GM18502 (cell line): ENCODE data around the gene MACROD2.

ENCODE experiments used
- ATAC-seq: cut with Tn5 transposase; IDR thresholded peaks from one replicate; pipeline ENCODE4 v1.9.1; 2021; ENCODE audit warnings: mild to moderate bottlenecking; ENCODE audit not compliant: unreplicated experiment, poor library complexity

Gene MACROD2

DNA sequence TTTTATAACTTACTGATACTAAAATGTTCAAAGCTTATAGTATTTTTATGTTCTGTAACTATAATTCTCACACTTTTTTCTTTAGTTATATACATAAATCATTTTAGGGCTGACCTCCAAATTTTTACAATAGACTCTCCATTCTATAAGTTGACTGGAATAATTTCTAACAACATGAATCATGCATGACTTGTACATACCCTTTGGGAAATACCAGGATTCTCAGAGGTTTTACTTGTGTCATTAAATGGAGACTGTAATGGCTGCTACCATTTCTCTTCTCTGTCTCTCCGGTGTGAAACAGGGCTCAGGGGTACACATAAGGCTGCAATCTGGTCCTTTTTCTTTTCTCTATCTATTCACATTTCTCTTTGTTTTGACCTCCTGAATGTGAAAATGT, 564.3 kb downstream of the MACROD2 start:
- ATAC-seq: no peak

DNA sequence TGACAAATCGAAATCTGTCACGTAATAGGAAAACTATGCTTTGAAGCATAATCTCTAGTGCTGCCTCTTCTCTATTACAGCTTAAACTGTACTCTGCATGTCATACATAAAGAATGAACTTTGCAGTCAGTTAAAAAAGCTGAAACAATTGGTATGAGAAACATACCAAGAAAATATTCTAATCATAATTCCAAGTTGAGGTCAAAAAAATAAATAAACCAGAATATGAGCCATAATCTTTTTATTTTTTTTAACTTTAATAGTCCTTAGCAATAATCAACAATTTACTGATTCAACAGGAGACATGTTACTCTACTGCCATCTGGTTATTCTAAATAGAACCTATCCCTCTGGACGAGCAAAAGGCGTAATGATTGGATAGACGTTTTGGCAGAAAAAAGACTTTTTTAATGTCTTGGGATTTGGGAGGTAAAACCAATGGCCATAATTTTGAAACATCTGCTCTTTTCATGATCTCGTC, 566.5 kb downstream of the MACROD2 start:
- no peak for ATAC-seq

GRCh38 chr20:14562981-14563380, 567.7 kb downstream of the MACROD2 start:
- no peak for ATAC-seq

DNA sequence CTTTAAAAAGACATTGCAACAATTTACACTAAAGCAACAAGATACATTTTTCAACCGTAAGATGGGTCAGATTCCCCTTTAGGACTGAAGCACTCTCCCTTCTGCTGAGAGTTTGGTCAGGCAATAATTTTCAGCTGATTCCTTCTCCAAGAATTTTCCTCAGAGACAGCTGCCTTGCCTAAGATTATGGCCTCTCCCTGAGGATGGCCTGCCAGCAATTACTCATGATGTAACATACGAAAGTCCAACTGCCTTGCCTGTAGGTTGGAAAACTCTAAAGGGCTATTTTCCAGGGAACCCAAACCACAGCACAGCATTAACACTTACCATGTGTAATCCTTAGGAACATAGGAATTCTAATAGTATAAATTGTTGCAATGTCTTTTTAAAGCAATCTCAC, 571.2 kb downstream of the MACROD2 start:
- no peak for ATAC-seq

DNA sequence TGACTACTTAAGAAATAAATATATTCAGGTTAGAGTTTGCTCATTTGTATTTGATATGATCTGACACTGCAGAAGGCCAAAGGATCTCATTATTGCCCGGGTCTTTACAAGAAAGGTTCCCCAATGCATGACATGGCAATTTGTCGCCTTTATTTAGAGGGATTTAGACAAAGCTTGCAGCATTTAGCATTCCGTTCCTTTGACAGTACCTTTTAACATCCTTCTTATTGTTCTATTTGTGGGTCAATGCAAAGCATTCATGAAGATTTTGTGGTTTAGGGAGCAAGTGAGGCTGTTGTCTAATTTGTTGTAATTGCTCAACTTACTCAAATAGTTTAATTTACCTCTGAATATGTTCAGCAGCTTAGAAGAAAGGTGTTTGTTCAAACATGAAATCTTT, 572.9 kb downstream of the MACROD2 start:
- no peak for ATAC-seq

- no peak for ATAC-seq
Measured at GRCh38 chr20:14568701-14569100, 573.4 kb downstream of the MACROD2 start.

DNA sequence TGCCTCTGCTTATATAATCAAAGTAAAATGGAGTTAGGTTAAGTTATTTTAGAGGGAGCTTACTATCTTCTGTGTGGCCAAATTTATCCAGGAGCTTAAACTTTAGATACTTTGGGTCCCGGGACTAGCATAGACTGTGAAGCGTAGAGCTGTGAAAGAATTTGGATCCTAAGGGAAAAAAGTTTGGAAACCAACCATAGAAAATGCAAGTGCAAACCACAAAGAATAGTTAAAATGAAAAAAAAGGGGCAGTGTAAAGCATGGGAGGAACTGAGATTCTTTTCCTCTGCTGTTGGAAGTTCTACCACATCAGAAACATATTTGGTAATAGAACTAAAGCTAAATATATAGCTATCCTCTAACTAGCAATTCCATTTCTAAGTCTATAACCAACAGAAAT, 574.3 kb downstream of the MACROD2 start:
- no peak for ATAC-seq

GRCh38 chr20:14570811-14571210, 575.5 kb downstream of the MACROD2 start:
- ATAC-seq: no peak

DNA sequence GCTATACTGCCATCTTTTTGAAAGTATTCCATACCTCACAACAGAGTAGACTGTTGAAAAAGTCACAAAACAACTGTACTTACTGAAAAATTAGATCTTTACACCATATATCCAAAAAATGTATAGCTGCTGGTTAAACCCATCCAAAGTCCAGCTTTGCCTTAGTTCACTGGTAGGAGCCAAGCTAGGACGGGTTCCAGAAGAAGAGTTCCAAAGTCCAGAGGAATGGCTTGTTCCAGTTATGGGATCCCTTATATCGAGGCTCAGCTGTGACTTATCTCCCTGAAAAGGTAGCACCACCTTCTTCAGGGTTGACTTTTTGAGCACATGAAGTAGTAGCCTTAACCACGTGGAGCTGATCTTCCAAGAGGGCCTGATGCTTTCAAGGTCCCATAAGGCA, 578.4 kb downstream of the MACROD2 start:
- no peak for ATAC-seq

- no peak for ATAC-seq
Measured at GRCh38 chr20:14576196-14576877, 581.0 kb downstream of the MACROD2 start.

DNA sequence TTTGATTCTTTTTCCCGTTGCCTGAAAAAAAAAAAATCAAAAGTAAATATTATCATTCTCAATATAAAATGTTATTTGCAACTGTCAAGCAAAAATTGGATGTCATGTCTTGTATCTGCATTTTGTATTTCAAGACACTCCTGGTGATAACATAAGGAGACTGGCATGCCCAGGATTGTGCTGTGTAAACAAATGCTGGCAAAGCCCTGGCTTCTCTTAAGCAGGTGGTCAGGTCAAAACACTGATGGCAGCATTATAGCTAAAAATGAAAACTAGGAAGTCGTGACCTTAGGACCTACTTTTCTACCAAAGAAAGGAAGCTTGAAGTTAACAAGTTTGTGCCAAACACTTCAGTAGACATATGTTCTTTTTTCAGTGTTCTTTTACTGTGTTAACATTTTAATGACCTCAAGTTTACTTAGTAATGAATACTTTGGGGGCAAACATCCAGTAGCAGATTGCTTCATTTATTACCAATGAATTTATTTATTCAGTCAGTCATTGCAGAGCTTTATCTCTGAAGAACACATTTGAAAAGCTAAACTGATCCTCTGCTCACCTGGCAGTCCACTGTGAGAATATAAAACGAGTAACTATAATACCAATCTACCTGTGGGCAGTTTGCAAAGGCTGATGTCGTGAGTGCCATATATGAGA, 585.2 kb downstream of the MACROD2 start:
- ATAC-seq: no peak

GRCh38 chr20:14581731-14582130, 586.4 kb downstream of the MACROD2 start:
- ATAC-seq: no peak

DNA sequence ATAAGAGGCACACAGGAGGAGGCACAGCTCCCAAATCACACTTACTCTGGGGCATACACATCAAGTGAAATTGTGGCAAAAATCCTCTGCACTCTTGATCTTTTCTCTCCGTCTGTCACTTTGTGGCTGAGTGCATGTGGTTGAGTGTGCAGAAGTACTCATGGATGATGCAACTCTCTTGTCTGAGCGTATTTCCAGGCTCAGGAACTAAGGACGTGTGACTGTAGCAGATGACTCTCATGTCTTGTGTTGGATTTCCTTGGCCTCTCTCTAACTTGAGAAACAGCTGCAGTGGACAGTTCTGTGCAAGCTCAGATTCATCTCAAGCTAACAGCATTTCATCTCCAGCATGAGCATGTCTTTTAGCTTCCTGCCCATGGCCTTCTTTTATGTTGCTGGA, 587.5 kb downstream of the MACROD2 start:
- ATAC-seq: no peak

- ATAC-seq: no peak
Measured at GRCh38 chr20:14583413-14583812, 588.1 kb downstream of the MACROD2 start.

DNA sequence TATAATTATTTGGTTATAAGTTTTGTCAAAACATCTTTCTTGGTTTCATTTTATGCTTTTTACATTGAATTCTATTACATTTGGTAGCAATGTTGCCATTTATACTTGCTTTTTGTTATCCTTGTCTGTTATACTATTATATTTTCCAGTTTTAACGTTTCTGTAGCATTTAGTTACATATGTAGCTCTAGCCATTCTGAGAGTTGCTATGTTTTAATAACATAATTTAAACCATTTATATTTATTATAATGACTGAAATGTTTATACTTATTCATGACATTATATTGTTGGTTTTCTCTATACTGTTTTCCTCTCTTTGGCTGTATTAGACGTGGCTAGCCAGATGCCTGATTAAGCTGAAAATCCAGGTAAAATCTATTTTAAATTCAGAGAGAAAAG, 594.1 kb downstream of the MACROD2 start:
- no peak for ATAC-seq

GRCh38 chr20:14595051-14595450, 599.7 kb downstream of the MACROD2 start:
- no peak for ATAC-seq

- no peak for ATAC-seq
Measured at GRCh38 chr20:14597206-14597715, 601.9 kb downstream of the MACROD2 start.

DNA sequence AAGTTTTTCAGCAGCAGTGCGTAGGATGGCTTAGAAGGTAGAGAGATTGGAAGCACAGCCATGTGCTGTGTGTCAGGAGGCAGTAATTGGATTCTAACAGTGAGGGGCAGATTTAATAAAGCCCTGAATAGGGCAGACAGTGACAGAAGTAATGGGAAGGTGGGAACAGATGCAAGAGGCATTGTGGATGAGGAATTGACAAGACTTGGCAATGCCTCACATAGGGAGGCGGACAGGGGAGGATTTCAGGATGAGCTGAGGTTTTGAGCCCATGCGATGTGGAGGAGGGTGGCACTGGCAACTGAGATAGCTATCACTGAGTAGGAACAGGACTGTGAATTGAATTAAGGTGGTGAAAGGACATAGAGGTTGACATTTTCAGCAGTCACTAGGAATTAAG, 604.3 kb downstream of the MACROD2 start:
- ATAC-seq: no peak

DNA sequence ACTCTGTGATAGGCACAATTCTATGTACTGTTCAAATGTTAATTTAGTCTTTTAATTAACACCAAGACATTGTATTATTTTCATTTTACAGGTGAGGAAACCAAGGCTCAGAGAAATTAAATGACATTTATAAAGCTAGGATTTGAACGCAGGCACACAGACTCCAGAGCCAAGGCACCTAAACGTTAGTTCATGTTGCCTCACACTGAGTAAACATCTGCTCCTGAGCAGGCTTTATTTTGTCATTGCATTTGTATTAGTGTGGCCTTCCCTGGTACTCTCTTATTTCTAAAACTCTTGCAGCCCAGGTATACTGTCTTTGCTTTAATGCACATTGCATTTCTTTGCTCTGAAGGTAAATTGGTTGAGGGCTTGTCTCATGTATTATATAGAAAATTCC, 605.2 kb downstream of the MACROD2 start:
- no peak for ATAC-seq

DNA sequence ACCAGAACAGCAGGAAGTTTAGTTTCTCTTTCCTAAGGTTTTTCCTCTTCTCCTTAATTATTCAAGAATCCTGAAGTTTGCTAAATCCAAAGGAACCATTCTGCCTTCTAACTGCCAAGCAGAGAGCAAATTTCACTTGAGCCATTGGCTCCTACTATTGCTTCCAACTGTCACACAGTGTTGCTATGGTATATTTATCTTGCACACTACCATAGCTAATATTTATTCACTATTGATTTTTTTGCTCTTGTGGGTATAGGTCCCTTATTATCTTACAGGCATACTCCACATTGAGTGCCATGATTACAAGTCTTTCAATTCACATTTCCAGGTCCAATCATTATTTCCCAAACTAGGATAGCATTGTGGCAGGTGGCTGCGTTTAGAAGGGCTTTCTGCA, 608.8 kb downstream of the MACROD2 start:
- no peak for ATAC-seq

DNA sequence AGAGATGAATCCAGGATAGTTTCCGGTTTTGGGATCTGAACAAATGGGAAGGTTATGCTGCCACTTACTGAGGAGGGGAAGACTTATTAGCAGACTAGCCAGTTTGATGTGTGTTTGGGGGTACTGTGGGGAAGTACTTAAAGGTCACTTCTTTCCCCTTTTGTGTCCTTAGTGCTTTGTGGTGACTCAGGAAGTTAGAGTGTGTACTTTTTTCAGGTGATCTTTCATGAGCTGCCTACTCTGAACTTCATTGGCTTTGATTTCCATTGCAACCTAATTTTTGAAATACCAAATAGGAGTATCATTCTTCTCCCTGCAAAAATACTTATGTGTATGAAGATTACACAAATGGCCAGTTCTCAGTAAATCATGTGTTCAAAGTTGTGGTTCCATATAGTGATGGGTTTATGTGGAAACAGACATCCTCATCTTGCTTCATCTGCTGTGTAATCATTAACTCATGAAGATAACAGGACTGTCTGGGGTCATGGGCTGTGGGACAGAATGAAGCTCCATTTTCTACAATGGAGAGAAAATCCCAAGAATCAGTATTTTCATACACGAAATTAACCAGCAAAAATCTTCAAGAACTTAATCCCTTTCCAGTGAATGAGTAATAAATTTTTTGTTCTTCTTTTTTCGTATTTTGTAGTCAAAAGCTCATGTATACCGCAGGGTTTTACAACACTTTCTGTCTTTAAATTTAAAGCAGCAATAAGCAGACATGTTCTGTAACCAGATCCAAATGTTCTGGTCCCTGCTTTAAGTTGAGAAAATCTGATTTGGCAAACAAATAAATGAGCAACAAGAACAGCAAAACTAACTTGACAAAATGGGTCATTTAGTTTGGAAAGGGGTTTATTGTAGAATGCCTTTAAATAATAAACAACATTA, 614.3 kb downstream of the MACROD2 start:
- no peak for ATAC-seq
